Stimulated activated CD4-positive, alpha-beta T cell treated with anti-CD3 and anti-CD28 coated beads, Interleukin-1b, Interleukin-23, amount 100 ng/mL, for 1 hour (primary cell): ENCODE measurements around the gene AGO3.
"Not testable (repeated sequence)": the region's sequence is repeated elsewhere in the genome, so short reads cannot be mapped to it uniquely, and the experiment has no call there.

Experiments used
- DNase-seq, 2 donors: peaks; one replicate each; pipeline ENCODE4 v3.0.0-alpha.2; 2020; ENCODE audit warnings: low read depth in 2 of 2

The AGO3 gene

DNA sequence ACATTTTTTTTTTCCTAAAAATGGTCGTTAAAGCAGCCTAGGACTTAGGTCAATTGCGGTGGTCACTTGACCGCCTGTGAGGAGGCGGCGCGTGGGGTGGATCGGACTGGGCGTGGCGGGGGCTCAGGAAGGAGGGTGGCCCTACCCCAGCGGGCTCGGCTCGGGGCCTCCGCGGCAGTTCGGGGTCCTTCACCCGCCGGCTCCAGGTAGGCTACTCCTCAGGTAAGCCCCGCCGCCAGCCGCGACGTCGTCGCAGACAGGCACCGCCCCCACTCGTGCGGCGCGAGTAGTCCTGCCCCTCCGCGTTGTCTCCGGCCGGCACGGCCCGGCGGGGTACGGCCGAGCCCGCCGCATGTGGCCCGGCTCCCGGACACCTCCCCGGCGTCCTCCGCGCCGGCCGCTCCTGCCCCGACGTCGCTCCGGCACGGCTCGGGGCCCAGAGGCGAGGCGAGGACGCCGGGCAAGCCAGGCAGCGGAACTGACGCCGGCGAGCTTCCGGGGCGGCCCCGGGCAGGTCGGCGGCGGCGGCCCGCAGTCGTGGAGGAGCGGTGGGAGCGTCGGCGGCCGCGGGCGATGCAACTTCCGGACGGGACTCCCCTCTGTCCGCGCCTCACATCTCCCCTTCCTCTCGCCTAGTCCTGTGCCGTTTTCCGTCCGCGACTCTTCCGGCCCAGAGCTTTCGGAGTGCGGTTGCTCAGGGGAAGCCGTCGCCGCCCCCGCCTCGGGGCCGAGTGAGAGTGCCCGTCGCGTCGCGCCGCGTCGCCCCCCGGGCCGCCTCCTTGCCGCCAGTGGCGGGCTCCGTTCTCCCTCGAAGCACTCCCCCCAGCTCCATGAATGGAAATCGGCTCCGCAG lies at the start of gene AGO3:
TSS of gene AGO3 (plus strand) at position 513 of the 853 bp plus-strand sequence. CDS start at position 835, 322 bp downstream.
- peak; percentile 70 to 77 for DNase-seq

DNA sequence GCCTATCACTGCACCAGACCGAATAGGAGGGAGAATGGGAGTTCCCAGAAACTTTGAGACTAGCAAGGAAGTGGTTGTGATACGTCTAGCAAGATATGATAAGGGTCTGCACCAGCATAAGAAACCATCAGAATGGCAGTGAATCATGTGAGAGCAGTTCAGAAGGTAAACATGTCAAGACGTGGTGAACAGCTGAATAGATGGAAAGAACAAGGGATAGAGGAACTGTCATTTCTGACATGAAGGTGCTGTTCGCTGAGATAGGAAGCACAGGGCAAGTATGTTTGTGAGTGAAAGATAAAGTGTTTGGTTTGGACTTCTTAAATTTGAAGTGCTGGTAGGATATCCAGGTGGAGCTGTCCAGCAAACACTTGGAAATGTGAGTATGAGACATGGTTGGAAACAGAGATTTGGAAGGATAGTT lies 49.0 kb upstream of the AGO3 start:
- DNase-seq: no peak

GRCh38 chr1:35882586-35882944 lies 48.3 kb upstream of the AGO3 start:
- no peak for DNase-seq

GRCh38 chr1:35882945-35883634 lies 47.8 kb upstream of the AGO3 start, which contains the start of gene AGO1:
Gene AGO1 (plus strand): TSS chr1:35883209. CDS start chr1:35883422, 213 bp downstream.
- peak; percentile 96 for DNase-seq

GRCh38 chr1:35883635-35884101 lies 47.2 kb upstream of the AGO3 start:
- DNase-seq: peak in 1 of 2 donors; percentile 18

DNA sequence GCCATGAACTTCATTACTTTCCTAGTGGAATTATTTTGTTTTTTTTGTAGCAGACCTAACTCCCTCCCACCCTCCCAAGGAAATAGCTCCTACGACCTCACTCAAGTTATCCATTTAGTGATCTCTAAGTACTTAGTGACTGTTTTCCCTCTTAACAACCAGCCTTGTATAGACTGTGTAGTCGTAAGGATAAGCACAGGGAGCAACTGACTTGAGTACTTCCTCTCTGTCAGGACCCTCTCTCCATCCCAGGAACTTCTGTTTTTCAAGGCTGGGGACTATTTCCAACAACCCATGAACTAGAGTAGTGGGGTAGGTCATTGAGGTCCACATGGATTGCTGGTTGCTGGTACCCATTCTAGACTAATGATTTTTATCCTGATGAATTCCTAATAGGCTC lies 46.0 kb upstream of the AGO3 start:
- no peak for DNase-seq

GRCh38 chr1:35885961-35886558 lies 44.8 kb upstream of the AGO3 start:
- no peak for DNase-seq

DNA sequence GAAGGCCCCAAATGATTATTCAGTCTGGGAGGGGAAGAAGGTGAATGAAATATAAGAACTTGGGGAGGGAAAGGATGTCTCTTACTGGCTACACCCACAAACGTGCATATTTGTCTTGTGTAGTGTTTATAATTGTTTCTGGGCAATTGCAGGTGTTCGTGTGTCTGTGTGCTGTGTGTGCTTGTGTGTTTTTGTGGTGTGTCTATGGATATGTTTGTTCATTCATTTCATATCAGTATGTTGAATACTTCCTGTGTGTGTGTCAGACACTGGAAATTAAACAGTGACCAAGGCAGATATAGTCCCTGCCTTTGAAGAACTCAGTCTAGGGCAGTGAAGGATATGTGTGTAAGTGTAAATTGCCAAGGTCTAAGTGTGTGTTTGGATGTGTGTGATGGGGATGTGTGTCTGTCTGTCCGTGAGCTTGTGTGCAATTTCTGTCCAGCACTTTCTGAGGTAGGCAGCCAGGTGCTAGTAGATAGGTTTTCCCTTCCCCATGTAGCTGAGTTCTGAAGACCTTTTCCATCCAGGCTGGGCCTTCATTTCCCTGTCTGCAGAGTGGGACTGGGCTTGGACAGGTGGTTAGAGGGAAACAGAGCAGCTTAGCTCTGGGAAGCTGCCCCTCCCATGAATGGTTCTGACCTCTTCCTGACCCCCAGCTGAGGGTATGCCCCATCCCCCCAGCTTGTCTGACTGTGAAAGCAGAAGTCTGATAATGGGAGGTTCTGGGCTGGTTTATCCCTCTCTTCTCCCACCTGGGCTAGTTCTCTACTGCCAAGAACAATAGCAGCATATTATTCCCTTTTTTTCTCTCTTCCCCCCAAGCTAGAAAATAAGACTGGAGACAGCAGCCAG lies 44.1 kb upstream of the AGO3 start:
- no peak for DNase-seq

- no peak for DNase-seq
Measured at GRCh38 chr1:35887508-35887907, 43.4 kb upstream of the AGO3 start.

DNA sequence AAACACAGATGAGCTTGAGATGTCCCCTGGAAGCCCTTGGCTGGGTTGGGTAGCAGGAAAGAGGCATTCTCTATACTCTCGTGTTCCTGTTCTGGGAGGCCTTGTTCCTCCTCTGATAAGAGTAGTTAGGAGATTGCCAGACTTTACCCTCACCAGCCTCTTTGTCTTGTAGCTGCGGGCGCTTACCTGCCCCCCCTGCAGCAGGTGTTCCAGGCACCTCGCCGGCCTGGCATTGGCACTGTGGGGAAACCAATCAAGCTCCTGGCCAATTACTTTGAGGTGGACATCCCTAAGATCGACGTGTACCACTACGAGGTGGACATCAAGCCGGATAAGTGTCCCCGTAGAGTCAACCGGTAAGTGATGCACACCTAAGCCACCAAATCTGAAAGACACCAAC lies 42.6 kb upstream of the AGO3 start:
- no peak for DNase-seq

GRCh38 chr1:35888981-35889380 lies 41.9 kb upstream of the AGO3 start:
- DNase-seq: not testable (repeated sequence)

GRCh38 chr1:35893051-35893879 lies 37.6 kb upstream of the AGO3 start:
- DNase-seq: no peak

DNA sequence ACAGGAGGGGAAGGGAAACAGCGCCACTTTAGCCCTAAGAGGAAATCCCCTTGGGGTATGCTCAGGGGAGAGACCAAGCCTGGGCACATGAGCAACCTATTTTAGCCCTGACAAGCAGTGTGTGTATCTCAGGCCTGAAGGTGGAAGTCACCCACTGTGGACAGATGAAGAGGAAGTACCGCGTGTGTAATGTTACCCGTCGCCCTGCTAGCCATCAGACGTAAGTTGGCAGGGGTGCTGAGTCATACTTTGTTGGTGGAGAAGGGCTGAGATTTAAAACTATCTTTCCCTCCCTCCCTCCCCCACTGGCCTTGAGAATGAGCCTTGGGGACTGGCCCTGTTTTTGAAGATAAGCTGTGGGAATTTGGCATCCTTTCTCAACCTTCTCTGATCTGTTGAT lies 36.7 kb upstream of the AGO3 start:
- no peak for DNase-seq

- DNase-seq: no peak
Measured at GRCh38 chr1:35894656-35895055, 36.2 kb upstream of the AGO3 start.

DNA sequence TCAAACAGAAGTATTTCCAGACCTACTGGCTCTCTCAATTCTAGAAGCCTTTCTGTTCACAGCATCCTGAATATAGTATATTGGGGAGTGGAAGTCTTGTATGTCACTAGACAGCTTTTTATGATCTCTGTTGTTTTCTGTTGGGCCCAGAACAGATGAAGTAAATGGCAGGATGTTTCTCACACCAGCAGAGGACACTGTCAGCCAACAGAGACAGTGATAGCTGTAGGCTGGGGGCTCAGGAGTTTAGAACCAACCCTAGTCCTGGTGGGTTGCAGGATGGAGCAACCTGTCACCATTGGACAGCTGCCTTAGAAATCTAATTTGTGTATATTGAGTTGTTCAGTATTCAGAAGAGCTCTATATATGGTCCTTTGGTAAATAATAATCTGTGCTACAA lies 31.0 kb upstream of the AGO3 start:
- DNase-seq: no peak

GRCh38 chr1:35901235-35901634 lies 29.7 kb upstream of the AGO3 start:
- DNase-seq: no peak

GRCh38 chr1:35902671-35903070 lies 28.2 kb upstream of the AGO3 start:
- no peak for DNase-seq

- DNase-seq: no peak
Measured at GRCh38 chr1:35914717-35915116, 16.2 kb upstream of the AGO3 start.

DNA sequence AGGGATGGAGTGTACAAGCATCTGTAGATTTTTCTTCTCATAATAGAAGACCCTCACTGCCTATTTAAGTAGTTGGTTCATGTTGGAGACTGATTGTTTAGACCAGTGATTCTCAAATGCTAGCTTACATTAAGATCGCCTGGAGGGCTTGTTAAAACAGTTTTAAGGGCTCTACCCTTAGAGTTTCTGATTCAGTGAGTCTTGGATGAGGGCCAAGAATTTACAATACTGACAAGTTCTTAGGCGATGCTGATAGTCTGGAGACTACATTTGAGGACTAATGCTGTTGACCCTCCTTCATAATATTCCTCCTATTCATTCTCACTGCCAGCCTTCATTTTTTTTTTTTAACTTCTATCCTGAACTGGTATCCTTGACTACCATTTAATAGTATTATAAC lies 15.2 kb upstream of the AGO3 start:
- no peak for DNase-seq

- DNase-seq: no peak
Measured at GRCh38 chr1:35923791-35924221, 7.1 kb upstream of the AGO3 start.

DNA sequence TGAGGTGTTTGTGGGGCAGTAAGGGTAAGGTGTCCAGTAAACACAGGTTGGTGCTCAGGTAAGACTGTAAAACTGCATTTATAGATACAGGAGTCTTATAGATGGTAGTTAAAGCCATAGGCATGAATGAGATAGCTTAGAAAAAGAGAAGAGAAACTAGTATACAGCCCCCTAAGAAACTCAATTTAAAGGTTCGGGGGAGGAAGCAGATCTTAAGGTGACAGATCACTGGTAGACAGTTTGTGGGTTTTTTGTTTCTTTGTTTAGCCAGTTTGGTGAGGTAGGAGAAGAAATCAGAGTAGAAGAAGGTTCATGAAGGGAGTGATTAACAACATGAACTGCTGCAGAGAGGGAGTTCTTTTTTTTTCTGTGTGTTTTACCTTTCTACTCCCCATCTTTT lies 6.1 kb upstream of the AGO3 start:
- DNase-seq: no peak
